SK-N-SH treated with all-trans-retinoic acid at 6 μM for 48 hours (cell line): ENCODE measurements around the gene CMTM2.

Experiments
- ATAC-seq: fragments of 200-7000 bp; cut with Tn5 transposase; 3 replicates; pipeline ENCODE4 v1.9.1; 2020; ENCODE audit warnings: mild to moderate bottlenecking, moderate library complexity
- ARNTL ChIP-seq: fragments of 450-650 bp; formaldehyde crosslinking; IDR thresholded peaks from 2 replicates; pipeline ENCODE4 v1.5.0; 2020; ENCODE audit warnings: low read depth, mild to moderate bottlenecking, moderate library complexity, borderline replicate concordance
- BACH2 ChIP-seq: fragments of 250-450 bp; sonication (Bioruptor Pico); IDR thresholded peaks from 2 replicates; pipeline ENCODE4 v1.9.0; 2021; ENCODE audit warnings: mild to moderate bottlenecking, borderline replicate concordance
- CSDC2 ChIP-seq: fragments of 250-450 bp; sonication (Bioruptor Pico); IDR thresholded peaks from 2 replicates; pipeline ENCODE4 v1.5.0; 2020; ENCODE audit warnings: mild to moderate bottlenecking, moderate library complexity
- ESRRG ChIP-seq: fragments of 250-450 bp; sonication (Bioruptor Pico); IDR thresholded peaks from 2 replicates; pipeline ENCODE4 v1.6.1; 2021; ENCODE audit warnings: mild to moderate bottlenecking
- ISL1 ChIP-seq: fragments of 250-450 bp; sonication (Bioruptor Pico); IDR thresholded peaks from 2 replicates; pipeline ENCODE4 v2.1.2; 2022; ENCODE audit warnings: mild to moderate bottlenecking, moderate library complexity
- OSR1 ChIP-seq: fragments of 250-450 bp; sonication (Bioruptor Pico); IDR thresholded peaks from 2 replicates; pipeline ENCODE4 v1.8.0; 2022; ENCODE audit warnings: moderate library complexity, mild to moderate bottlenecking, inconsistent platforms
- PPARA ChIP-seq: fragments of 250-450 bp; sonication (Bioruptor Pico); IDR thresholded peaks from 2 replicates; pipeline ENCODE4 v1.5.0; 2020; ENCODE audit warnings: mild to moderate bottlenecking, borderline replicate concordance
- RARB ChIP-seq: fragments of 250-450 bp; sonication (Bioruptor Pico); IDR thresholded peaks from 2 replicates; pipeline ENCODE4 v1.8.0; 2021; ENCODE audit warnings: mild to moderate bottlenecking, moderate library complexity
- SNAI2 ChIP-seq: fragments of 250-450 bp; sonication (Bioruptor Pico); IDR thresholded peaks from 2 replicates; pipeline ENCODE4 v1.5.0; 2020; ENCODE audit warnings: mild to moderate bottlenecking, moderate library complexity
- TCF4 ChIP-seq: fragments of 250-450 bp; sonication (Bioruptor Pico); IDR thresholded peaks from 2 replicates; pipeline ENCODE4 v1.8.0; 2021; ENCODE audit warnings: mild to moderate bottlenecking, moderate library complexity, borderline replicate concordance
- TOX ChIP-seq: fragments of 250-450 bp; sonication (Bioruptor Pico); IDR thresholded peaks from 2 replicates; pipeline ENCODE4 v1.8.0; 2021; ENCODE audit warnings: mild to moderate bottlenecking, moderate library complexity, borderline replicate concordance
- ZC3H10 ChIP-seq: fragments of 250-450 bp; sonication (Bioruptor Pico); IDR thresholded peaks from 2 replicates; pipeline ENCODE4 v1.5.1; 2021; ENCODE audit warnings: mild to moderate bottlenecking, moderate library complexity
- ZFP3 ChIP-seq: fragments of 250-450 bp; sonication (Bioruptor Pico); IDR thresholded peaks from 2 replicates; pipeline ENCODE4 v1.5.0; 2020; ENCODE audit warnings: mild to moderate bottlenecking, moderate library complexity
- ZFP30 ChIP-seq: fragments of 450-650 bp; formaldehyde crosslinking; IDR thresholded peaks from 2 replicates; pipeline ENCODE4 v1.5.0; 2022; ENCODE audit warnings: mild to moderate bottlenecking, moderate library complexity
- ZNF70 ChIP-seq: fragments of 450-650 bp; formaldehyde crosslinking; IDR thresholded peaks from 2 replicates; pipeline ENCODE4 v1.5.0; 2020; ENCODE audit warnings: mild to moderate bottlenecking, moderate library complexity
- ZNF8 ChIP-seq: fragments of 450-650 bp; formaldehyde crosslinking; IDR thresholded peaks from 2 replicates; pipeline ENCODE4 v1.5.0; 2020; ENCODE audit warnings: mild to moderate bottlenecking, moderate library complexity
- TF ChIP-seq, protein P1 (sequence below): fragments of 250-450 bp; sonication (Bioruptor Pico); IDR thresholded peaks from 2 replicates; pipeline ENCODE4 v1.8.0; 2021; ENCODE audit warnings: low read depth, mild to moderate bottlenecking, moderate library complexity, borderline replicate concordance
- TF ChIP-seq, protein P2 (sequence below): fragments of 250-450 bp; sonication (Bioruptor Pico); IDR thresholded peaks from 2 replicates; pipeline ENCODE4 v1.5.1; 2020; ENCODE audit warnings: low read depth, mild to moderate bottlenecking, moderate library complexity
- TF ChIP-seq, protein P3 (sequence below): fragments of 250-450 bp; sonication (Bioruptor Pico); IDR thresholded peaks from 2 replicates; pipeline ENCODE4 v1.5.1; 2021; ENCODE audit warnings: mild to moderate bottlenecking, moderate library complexity
- TF ChIP-seq, protein P4 (sequence below): fragments of 250-450 bp; sonication (Bioruptor Pico); IDR thresholded peaks from 2 replicates; pipeline ENCODE4 v1.8.0; 2020; ENCODE audit warnings: mild to moderate bottlenecking, moderate library complexity, borderline replicate concordance
- TF ChIP-seq, protein P5 (sequence below): fragments of 250-450 bp; sonication (Bioruptor Pico); IDR thresholded peaks from 2 replicates; pipeline ENCODE4 v1.5.0; 2020; ENCODE audit warnings: mild to moderate bottlenecking, moderate library complexity

Gene CMTM2

DNA sequence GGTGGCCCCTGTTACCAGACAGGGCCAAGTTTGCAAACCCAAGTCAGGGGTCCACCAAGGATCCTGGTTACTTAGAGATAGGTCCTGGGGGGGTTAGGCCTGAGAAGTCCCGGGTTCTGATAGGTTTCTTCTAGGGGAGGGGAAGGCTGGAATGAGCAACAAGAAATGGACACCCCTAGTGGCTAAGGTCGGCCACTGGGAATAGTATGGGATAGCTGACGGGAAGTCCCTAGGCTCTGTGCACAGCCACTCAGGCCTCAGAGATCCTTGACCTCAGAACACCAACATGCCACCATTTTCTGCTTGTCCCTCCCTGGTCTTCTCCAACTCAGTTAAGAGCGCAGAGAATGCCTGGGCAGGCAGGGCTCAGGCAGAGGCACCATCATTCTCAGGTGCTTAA, 42.7 kb upstream of the CMTM2 start:
- TF ChIP-seq, protein P1, sequence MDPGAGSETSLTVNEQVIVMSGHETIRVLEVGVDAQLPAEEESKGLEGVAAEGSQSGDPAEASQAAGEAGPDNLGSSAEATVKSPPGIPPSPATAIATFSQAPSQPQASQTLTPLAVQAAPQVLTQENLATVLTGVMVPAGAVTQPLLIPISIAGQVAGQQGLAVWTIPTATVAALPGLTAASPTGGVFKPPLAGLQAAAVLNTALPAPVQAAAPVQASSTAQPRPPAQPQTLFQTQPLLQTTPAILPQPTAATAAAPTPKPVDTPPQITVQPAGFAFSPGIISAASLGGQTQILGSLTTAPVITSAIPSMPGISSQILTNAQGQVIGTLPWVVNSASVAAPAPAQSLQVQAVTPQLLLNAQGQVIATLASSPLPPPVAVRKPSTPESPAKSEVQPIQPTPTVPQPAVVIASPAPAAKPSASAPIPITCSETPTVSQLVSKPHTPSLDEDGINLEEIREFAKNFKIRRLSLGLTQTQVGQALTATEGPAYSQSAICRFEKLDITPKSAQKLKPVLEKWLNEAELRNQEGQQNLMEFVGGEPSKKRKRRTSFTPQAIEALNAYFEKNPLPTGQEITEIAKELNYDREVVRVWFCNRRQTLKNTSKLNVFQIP (CRISPR knock-in tag): no peak
- TF ChIP-seq SNAI2 (CRISPR knock-in tag): no peak
- no peak for TF ChIP-seq TOX (CRISPR knock-in tag)
- TF ChIP-seq, protein P2, sequence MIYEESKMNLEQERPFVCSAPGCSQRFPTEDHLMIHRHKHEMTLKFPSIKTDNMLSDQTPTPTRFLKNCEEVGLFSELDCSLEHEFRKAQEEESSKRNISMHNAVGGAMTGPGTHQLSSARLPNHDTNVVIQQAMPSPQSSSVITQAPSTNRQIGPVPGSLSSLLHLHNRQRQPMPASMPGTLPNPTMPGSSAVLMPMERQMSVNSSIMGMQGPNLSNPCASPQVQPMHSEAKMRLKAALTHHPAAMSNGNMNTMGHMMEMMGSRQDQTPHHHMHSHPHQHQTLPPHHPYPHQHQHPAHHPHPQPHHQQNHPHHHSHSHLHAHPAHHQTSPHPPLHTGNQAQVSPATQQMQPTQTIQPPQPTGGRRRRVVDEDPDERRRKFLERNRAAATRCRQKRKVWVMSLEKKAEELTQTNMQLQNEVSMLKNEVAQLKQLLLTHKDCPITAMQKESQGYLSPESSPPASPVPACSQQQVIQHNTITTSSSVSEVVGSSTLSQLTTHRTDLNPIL: no peak
- no peak for TF ChIP-seq BACH2 (CRISPR knock-in tag)
- no peak for TF ChIP-seq RARB (CRISPR knock-in tag)
- TF ChIP-seq ZNF8 (CRISPR knock-in tag): no peak
- no peak for TF ChIP-seq TCF4 (CRISPR knock-in tag)
- TF ChIP-seq ISL1: no peak
- no peak for TF ChIP-seq ZC3H10 (CRISPR knock-in tag)
- no peak for TF ChIP-seq ESRRG (CRISPR knock-in tag)
- TF ChIP-seq ZNF70: no peak
- no peak for TF ChIP-seq CSDC2 (CRISPR knock-in tag)
- no peak for TF ChIP-seq OSR1 (CRISPR knock-in tag)
- TF ChIP-seq, protein P3, sequence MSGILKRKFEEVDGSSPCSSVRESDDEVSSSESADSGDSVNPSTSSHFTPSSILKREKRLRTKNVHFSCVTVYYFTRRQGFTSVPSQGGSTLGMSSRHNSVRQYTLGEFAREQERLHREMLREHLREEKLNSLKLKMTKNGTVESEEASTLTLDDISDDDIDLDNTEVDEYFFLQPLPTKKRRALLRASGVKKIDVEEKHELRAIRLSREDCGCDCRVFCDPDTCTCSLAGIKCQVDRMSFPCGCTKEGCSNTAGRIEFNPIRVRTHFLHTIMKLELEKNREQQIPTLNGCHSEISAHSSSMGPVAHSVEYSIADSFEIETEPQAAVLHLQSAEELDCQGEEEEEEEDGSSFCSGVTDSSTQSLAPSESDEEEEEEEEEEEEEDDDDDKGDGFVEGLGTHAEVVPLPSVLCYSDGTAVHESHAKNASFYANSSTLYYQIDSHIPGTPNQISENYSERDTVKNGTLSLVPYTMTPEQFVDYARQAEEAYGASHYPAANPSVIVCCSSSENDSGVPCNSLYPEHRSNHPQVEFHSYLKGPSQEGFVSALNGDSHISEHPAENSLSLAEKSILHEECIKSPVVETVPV: no peak
- TF ChIP-seq ZFP3 (CRISPR knock-in tag): no peak
- TF ChIP-seq ZFP30 (CRISPR knock-in tag): no peak
- TF ChIP-seq, protein P4, sequence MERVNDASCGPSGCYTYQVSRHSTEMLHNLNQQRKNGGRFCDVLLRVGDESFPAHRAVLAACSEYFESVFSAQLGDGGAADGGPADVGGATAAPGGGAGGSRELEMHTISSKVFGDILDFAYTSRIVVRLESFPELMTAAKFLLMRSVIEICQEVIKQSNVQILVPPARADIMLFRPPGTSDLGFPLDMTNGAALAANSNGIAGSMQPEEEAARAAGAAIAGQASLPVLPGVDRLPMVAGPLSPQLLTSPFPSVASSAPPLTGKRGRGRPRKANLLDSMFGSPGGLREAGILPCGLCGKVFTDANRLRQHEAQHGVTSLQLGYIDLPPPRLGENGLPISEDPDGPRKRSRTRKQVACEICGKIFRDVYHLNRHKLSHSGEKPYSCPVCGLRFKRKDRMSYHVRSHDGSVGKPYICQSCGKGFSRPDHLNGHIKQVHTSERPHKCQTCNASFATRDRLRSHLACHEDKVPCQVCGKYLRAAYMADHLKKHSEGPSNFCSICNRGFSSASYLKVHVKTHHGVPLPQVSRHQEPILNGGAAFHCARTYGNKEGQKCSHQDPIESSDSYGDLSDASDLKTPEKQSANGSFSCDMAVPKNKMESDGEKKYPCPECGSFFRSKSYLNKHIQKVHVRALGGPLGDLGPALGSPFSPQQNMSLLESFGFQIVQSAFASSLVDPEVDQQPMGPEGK (CRISPR knock-in tag): no peak
- TF ChIP-seq PPARA: no peak
- TF ChIP-seq, protein P5, sequence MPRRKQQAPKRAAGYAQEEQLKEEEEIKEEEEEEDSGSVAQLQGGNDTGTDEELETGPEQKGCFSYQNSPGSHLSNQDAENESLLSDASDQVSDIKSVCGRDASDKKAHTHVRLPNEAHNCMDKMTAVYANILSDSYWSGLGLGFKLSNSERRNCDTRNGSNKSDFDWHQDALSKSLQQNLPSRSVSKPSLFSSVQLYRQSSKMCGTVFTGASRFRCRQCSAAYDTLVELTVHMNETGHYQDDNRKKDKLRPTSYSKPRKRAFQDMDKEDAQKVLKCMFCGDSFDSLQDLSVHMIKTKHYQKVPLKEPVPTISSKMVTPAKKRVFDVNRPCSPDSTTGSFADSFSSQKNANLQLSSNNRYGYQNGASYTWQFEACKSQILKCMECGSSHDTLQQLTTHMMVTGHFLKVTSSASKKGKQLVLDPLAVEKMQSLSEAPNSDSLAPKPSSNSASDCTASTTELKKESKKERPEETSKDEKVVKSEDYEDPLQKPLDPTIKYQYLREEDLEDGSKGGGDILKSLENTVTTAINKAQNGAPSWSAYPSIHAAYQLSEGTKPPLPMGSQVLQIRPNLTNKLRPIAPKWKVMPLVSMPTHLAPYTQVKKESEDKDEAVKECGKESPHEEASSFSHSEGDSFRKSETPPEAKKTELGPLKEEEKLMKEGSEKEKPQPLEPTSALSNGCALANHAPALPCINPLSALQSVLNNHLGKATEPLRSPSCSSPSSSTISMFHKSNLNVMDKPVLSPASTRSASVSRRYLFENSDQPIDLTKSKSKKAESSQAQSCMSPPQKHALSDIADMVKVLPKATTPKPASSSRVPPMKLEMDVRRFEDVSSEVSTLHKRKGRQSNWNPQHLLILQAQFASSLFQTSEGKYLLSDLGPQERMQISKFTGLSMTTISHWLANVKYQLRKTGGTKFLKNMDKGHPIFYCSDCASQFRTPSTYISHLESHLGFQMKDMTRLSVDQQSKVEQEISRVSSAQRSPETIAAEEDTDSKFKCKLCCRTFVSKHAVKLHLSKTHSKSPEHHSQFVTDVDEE (CRISPR knock-in tag): no peak
- no peak for ATAC-seq

DNA sequence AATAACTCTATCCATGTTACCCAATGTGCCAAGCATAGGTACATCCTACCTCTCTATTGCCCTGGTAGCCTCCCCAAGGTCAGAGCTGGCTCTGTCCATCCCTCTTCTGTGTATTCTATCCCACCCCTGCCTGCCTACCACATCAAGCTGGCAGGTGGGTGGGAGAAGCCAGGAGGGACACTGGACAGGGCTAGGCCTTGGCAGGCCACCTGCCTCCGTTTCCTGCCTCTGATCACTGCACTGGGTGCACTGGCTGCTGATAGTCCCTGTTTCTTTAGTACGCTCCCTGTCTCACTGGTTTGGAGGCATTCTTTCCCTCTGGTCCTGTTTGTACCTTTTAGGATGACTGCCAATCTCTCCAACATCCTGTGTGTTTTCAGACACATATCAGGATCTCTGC, 42.0 kb upstream of the CMTM2 start:
- ATAC-seq: no peak
- no peak for TF ChIP-seq OSR1 (CRISPR knock-in tag)
- no peak for TF ChIP-seq ZFP3 (CRISPR knock-in tag)
- no peak for TF ChIP-seq ZC3H10 (CRISPR knock-in tag)
- TF ChIP-seq, protein P2: no peak
- TF ChIP-seq SNAI2 (CRISPR knock-in tag): no peak
- TF ChIP-seq ESRRG (CRISPR knock-in tag): no peak
- no peak for TF ChIP-seq ZNF70
- TF ChIP-seq ARNTL (CRISPR knock-in tag): no peak
- no peak for TF ChIP-seq RARB (CRISPR knock-in tag)
- TF ChIP-seq, protein P5 (CRISPR knock-in tag): no peak
